IPS DF 4.7 (cell line): ENCODE results near the gene KIF13A.
"Not testable (repeated sequence)": the region's sequence is repeated elsewhere in the genome, so short reads cannot be mapped to it uniquely, and the experiment has no call there.

Source experiments
- DNase-seq: peaks from one replicate; pipeline ENCODE4 v3.0.0-alpha.2; 2013; ENCODE audit warnings: low spot score; ENCODE audit errors: extremely low read depth

Gene KIF13A

GRCh38 chr6:17900011-17900410 is 87.4 kb downstream of the KIF13A start:
- DNase-seq = no peak

GRCh38 chr6:17899491-17899890 is 87.9 kb downstream of the KIF13A start:
- DNase-seq = no peak

- no peak for DNase-seq
Observed at GRCh38 chr6:17897681-17898080, 89.8 kb downstream of the KIF13A start.

GRCh38 chr6:17894905-17895304 is 92.5 kb downstream of the KIF13A start:
- DNase-seq = no peak

- DNase-seq = no peak
Observed at GRCh38 chr6:17894191-17894590, 93.2 kb downstream of the KIF13A start.

DNA sequence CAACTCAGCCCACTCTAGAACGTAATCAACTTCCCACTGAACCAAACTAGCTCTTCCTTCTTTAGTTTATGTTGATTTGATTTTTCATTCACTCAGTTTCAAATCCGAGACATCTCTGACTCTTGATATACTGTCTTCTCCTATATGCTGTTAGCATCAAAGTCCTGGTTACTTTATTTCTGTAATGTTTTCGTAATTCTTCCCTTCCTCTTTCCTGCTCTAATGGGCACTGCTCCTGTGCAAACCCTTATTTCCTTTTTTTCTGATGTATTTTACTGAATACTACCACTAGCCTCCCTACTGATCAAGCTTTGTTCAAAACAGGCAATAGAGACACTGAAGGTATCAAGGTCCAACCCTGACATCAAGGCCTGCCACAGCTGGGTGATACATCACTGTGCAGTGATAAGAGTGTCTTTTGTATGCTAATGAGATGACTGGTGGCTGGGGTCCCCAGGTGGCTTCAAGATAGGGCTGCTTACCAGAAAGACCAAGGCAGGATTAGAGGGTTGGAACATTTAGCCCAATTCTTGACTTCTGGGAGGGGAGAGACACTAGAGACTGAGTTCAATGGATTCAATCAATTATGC is 95.2 kb downstream of the KIF13A start:
- DNase-seq = no peak

GRCh38 chr6:17890309-17890708 is 97.1 kb downstream of the KIF13A start:
- no peak for DNase-seq

DNA sequence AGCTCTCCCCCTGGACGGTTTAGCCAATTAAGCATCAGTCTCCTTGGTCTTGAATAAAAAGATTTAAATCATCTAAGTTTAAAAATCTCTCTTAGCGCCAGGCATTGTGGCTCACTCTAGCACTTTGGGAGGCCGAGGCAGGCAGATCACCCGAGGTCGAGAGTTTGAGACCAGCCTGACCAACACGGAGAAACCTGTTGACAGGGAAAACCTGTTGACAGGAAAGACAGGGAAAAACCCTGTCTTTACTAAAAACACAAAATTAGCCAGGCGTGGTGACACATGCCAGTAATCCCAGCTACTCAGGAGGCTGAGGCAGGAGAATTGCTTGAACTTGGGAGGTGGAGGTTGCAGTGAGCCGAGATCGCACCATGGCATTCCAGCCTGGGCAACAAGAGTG is 97.7 kb downstream of the KIF13A start:
- not testable (repeated sequence) for DNase-seq

DNA sequence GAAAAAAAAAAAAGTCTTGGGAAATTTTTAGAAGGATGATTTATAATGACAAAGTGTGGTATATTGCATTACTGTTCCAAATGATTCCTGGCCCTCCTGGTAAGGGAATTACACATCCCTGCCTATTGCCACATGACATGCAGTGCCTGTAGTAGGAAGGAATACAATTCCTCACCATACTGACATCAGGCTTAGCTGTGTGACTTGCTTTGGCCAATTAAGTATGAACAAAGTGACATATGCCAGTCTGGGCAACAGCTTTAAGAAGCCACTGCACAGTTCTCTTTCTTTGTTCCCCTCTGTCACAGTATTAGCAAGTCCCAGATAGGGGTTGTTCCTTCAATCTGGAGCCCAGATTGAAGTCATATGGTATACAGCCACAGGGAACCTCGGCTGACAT is 100.5 kb downstream of the KIF13A start:
- DNase-seq = no peak

- no peak for DNase-seq
Observed at GRCh38 chr6:17885889-17886576, 101.4 kb downstream of the KIF13A start.

DNA sequence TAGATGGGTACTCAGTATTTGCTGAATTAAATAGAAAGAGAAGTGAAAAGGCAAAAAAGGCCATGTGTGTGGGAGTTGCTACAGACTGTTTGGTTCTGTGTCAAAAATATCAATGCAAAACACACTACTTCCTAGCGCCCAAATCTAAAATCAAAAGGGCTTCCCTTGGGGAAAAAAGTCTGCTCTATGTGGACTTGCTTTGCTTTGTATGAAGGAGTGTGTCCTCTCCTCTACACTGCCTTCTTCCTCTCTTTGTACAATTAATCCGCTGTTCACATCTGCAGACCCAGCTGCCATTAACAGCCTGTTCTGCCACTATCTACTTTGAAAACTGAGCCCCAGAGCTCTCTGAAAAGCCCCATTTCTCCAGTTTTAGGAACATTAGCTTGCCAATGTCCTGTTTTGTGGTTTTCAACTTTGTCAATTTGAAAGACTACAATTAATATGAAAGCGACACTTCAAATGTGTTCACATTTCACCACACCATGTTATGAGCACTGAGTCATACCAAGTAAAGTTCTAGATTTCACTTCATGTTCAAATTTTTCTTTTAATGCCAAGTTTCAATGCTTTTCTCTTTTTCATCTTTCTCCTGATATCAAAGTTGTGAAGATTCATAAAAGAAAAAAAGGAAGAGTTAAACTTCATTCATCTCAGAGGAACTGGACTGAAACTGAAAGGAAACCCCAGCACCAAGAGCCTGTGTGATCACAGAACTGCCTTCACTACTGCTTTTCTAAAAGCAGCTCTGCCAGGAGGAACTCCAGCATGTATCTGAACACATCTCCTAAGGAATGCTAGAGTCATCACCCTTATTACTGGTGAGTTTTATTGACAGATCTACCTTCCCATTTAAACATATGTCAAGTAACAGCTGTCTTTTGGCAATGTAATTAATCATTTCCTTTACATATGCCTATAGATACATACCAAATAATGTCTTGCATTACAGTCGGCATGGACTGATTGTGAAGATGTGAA is 102.6 kb downstream of the KIF13A start:
- no peak for DNase-seq

DNA sequence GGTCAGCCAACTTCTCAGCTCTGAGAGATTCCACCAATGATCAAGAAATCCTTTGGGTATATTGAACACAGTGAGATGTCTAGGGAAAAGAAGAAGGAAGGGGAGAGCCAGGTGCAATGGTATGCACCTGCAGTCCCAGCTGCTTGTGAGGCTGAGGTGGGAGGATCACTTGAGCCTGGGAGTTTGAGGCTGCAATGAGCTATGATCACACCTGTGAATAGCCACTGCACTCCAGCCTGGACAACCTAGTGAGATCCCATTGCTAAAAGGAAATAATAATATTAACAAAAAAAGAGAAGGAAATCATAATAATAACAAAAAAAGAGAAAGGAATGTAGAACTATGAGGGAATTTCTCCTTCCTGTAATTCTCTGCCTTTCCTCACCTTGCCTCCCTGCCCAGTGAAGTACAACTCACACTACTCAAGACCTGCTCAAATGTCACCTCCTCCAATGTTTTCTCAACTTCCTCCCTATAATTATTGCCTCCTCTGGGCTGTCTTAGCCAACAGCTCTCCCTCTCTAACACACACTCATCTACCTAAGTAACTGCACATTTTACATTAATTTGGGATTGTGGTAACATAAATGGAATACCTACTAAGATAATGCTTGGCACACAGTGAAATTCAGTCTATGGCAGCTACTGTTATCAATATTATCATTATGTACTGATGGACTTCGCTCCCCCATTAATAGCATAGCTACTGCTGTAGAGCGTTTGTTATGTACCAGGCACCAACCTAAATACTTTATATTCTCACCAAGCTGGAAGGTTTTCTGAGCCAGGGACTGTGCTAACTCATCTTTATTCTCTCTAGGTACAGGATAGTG is 103.6 kb downstream of the KIF13A start:
- DNase-seq = no peak

DNA sequence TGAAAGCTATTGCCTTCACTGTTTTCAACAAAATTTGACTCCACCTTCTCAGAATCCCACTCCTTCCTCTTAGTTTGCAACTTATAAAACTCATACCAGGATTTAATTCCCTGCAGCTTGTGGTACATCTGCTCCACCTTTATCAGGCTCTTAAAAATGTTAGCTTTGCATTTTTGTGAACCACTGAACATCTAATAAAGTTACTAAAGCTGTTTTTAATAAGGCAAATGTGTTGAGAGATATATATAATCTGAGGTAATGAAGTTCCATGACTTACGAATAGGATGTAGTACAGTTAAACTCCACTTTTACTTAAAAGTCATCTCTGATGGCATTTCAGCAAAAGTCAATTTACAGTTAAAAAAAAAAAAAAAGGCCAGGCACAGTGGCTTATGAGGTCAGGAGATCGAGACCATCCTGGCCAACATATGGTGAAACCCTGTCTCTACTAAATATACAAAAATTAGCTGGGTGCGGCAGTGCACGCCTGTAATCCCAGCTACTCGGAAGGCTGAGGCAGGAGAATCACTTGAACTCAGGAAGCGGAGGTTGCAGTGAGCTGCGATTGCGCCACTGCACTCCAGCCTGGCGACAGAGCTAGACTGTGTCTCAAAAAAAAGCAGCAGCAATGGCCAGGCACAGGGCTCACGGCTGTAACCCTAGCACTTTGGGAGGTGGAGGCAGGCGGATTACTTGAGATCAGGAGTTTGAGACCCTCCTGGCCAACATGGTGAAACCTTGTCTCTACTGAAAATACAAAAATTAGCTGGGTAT is 106.2 kb downstream of the KIF13A start:
- no peak for DNase-seq

DNA sequence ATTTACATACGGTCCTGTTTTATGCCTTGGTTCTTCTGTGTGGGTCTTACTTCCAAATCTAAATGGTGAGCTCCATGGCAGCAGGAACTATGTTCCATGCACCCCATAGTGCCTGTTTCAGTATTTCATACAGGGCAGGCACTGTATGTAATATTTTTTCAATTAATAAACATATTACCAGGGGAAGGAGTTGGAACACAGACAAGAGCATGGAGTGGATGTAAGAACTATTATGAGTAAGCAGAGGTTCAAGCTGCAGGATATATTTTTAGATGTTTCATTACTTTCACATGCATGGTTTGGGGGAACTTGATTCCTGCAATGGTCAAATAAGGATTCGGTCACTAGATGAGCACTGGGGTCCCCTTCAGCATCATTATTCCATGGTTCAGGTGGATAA is 108.3 kb downstream of the KIF13A start:
- no peak for DNase-seq

- DNase-seq = no peak
Observed at GRCh38 chr6:17878734-17879133, 108.7 kb downstream of the KIF13A start.

DNA sequence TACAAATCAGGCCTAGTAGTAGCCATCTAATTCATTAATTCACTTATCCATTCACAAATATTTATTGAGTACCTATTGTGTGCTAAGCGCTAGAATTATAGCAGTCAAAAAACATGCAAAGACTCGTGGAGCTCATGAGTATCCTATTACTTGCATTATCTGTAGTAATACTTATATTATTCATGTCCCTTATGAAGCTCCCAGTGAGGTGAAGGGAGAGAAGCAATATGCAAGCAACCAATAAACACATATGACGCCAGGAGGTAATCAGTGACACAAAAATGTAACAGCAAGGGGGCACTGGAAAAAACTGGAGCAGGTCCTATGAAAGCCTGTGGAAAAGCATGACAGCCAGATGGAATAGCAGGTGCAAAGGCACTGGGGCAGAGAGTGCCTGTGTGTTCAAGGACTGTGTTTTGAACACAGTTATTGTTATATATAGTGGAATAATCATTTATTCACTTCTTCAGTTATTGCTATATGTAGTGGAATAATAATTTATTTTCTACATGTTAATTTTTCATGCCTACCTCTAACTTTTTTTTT is 109.5 kb downstream of the KIF13A start:
- DNase-seq = no peak

GRCh38 chr6:17877196-17877894 is 110.1 kb downstream of the KIF13A start:
- DNase-seq = no peak

DNA sequence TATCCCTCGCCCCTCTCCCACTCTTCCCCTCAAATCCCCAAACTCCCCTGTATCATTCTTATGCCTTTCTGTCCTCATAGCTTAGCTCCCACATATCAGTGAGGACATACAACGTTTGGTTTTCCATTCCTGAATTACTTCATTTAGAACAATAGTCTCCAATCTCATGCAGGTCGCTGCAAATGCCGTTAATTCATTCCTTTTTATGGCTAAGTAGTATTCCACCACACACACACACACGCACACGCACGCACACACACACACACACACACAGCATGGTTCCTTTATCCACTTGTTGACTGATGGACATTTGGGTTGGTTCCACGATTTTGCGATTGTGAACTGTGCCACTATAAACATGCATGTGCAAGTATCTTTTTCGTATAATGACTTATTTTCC is 112.7 kb downstream of the KIF13A start:
- no peak for DNase-seq

- DNase-seq = no peak
Observed at GRCh38 chr6:17872908-17873307, 114.5 kb downstream of the KIF13A start.

GRCh38 chr6:17871836-17872235 is 115.6 kb downstream of the KIF13A start:
- no peak for DNase-seq
